ENCODE measurements around the gene UXS1. TPM values are rescaled to one million over a fixed set of nuclear protein-coding genes. Genes with fewer than 3 reads are reported as not detected.

The UXS1 gene
- total RNA-seq, 1 experiment from 2014 or later: 49.1 TPM

DNA sequence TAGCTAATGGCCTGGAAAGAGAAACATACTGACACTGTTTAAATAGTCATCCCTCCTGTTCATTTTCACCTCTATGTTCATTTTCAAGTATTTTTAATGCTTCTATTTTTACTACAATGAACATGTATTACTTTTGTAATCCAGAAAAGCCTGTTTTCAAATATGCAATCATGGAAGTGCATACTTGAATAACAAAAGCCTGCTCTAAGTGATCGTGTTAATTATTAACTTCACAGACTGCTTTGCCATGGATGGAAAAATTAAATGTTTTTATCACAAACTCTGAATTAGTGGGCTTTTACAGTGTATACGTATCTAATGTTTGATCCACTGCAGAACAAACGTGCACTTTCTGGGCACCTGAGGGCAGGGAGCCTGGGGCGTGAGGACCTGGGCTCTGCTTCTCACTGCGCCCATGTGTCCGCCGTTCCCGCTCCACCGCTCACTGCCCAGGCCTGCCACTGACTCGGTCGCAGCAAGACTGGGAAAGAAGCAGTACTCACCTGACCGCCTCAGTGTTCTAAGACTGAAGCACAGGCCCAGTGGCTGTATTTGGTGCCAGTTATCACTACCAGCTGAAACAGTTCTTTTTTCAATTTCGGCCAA is 80.6 kb downstream of the UXS1 start:
- no peak for DNase-seq (ENCODE audit: low spot score)

GRCh38 chr2:106111882-106112571 is 82.1 kb downstream of the UXS1 start:
- no peak for DNase-seq (ENCODE audit: low spot score)

DNA sequence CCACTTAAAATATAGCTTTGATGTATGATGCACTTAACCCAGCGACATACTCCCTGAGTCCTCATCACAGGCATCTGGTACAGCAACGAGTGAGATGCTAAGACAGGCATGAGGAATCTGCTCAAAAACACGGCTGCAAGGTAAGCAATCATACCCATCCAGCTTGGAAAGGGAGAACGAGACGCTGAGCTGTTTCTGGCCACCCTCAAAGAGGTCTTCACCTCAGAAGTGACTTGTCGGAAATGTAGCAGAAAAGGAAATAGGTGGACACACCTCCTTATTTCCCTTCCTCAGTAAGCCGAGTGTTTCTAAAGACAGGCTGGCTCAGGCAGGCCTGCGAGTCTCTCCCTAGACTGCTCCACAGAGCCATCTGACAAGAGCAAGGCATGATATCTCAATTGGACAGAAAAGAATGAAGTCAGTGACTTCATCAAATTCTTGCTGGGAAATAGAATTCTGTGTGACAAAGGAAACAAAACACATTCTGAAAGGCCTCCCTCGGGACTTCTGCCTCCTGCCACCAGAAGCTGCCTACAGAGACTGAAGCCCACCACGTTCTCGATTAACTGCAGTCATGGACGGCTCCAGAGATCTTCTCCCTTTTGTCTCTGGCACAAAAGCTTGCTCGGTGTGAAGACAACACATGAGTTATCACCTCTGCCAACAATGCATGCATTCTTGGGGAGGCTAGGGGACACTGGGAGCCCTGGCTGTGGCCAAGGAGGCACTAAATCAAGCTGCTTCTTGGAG is 84.3 kb downstream of the UXS1 start:
- no peak for DNase-seq (ENCODE audit: low spot score)

- DNase-seq (ENCODE audit: low spot score): no peak
Observed at GRCh38 chr2:106108791-106109190, 85.3 kb downstream of the UXS1 start.

GRCh38 chr2:106108351-106108750 is 85.8 kb downstream of the UXS1 start:
- DNase-seq (ENCODE audit: low spot score): no peak

GRCh38 chr2:106107509-106108131 is 86.5 kb downstream of the UXS1 start:
- DNase-seq (ENCODE audit: low spot score): no peak

- no peak for DNase-seq (ENCODE audit: low spot score)
Observed at GRCh38 chr2:106106622-106107508, 87.2 kb downstream of the UXS1 start.

DNA sequence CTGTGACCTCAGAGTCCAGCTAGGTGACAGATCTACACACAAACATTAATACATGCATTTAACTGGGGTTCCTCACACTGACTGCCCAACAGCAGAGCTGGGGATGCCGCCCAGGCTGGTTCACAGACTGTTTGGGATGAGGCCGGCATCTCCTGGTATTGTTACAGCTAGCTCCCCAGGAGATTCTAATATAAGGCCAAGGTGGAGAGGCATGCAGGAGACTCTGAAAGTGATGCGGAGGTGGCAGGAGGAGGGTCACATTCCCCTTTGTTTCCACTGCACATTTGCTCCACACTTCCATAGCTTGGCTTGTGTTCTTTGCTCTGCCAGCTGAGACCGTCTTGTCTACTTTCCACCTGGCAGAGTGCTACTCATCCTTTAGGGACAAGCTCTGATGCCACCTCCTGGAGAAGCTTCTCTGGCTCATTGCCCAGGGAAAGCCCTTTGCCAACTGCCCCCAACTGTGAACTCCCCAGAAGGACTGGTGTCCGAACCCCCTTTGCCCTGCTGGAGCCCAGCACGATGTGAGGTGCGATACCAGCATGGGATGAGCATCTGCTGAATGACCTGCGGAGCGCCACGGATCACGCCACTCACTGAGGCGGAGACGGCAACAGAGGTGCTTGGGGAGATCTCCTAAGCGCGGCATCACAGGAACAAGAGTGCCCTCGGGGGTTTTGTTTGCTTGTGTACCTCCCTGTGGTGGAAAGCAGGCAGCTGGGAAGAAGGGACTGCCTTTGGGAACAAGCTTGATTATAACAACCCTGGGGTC is 88.8 kb downstream of the UXS1 start:
- DNase-seq (ENCODE audit: low spot score): no peak

GRCh38 chr2:106104332-106105062 is 89.6 kb downstream of the UXS1 start:
- peak; percentile 55 for DNase-seq (ENCODE audit: low spot score)

DNA sequence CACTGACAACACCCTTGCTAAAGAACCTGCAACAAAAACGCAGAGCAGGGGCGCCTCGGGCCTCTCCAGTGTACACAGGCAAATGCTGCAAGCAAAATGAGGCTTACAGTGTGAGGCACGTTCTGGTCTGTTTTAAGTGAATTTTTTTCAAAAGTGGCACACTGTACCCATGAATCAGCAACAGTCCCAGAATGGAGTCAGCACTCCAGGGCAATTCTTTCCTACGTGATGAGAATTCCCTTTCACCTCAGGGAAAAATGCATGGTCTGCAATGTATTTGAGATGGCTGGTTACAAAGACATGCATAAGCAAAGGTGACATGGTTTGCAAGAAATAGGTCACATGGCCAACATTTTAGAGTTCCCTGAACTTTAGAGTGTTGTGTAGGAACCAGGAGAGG is 94.4 kb downstream of the UXS1 start:
- no peak for DNase-seq (ENCODE audit: low spot score)

- no peak for DNase-seq (ENCODE audit: low spot score)
Observed at GRCh38 chr2:106098664-106099063, 95.4 kb downstream of the UXS1 start.

DNA sequence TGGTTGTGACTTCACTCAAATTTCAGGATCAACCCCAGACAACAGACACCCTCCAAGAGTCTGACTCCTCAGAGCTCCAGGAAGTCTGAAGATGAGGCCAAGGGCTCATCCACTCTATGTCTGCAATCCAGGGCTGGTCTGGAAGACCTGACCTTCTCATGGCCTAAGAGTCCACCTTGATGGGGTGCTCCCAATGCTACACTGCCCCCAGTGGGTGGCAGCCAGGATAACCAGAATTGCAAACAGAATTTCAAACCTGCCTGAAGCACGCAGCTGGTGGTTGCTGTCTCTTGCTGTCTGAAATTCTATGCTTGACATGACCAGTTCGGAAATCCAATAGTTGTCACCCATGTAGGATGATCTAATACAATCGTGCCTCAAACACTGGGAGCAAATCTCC is 96.0 kb downstream of the UXS1 start:
- no peak for DNase-seq (ENCODE audit: low spot score)

- DNase-seq (ENCODE audit: low spot score): no peak
Observed at GRCh38 chr2:106097038-106098000, 96.8 kb downstream of the UXS1 start.

DNA sequence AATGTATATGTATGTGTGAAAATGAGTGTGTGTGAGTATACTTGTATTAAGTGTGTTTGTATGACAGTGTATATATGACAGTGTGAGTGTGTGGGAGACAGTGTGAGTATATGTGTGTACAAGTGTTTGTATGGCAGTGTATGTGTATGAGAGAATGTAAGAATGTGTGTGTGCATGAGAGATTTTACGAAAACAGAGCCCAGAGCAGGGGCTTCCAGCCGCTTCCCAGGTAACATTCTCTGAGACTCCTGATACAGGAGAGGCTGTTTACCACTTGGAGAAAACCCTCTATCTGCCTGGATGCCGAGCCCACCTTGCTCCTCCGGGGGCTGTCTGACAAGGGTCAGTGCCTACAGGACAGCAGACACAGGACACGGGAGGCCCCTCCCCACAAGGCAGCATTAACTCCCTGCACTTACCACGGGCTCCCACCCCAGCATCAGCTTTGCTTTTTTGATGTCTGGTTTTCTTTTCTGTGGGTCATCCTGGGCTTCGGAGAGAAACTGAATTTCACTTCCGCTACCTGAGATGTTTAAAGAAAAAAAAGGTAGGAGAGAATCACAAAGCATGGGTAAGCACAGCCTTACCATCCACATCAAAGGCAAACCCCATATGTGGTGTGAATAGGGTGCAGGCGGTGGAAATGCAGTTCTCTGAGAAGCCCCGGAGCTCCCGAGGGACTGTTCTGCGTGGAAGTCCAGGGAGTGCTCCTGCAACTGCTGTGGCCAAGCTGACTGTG is 97.6 kb downstream of the UXS1 start:
- DNase-seq (ENCODE audit: low spot score): no peak

DNA sequence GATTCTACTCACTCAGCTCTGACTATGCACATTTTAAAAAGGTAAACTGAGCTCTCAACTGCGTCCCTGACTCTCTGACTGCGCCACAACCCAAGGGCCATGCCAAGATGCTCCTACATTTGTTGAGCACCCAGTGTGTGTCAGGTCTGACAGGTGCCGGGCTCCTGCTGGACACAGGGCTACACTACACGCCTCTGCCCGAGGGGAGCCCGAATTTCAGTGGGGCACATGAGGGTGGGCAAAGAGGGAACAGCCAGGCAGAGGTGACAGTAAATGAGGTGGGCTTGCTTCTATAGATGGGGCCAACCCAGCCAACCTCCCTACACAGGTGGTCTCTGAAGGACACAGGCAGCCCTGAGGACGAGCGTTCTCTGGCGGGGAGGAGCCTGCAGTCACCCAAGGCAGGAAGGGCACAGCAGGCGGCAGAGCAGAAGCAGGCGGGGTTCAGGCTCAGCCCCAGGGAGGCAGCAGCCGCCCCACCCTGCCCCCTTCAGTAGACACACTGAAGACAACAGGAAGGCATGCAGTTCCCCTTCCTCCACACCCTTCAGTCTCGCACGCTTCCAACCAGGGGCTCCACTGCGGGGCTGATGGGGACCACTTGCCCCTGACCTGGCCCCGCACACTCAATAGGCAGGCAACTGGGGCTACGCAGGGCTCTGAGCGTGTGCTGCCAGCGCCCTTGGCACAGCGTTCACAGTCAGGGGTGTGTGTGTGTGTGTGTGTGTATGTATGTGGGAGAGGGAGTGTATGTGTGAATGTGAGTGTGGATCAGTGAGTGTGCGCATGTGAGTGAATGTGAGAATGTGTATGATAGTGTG is 98.4 kb downstream of the UXS1 start:
- DNase-seq (ENCODE audit: low spot score): no peak

- DNase-seq (ENCODE audit: low spot score): no peak
Observed at GRCh38 chr2:106094131-106094841, 99.8 kb downstream of the UXS1 start.

All from H4 (cell line).